Naive thymus-derived CD4-positive, alpha-beta T cell (primary cell): ENCODE results near the gene PLIN5. TPM values are rescaled to one million over a fixed set of nuclear protein-coding genes. Genes with fewer than 3 reads are reported as not detected.

Source experiments
- ATAC-seq: fragments of 150-1000 bp; cut with Tn5 transposase; 2 replicates; pipeline ENCODE4 v1.10.0; 2021; ENCODE audit warnings: mild to moderate bottlenecking, moderate library complexity
- CTCF ChIA-PET: fragments of 350-600 bp; sonication (Branson Sonifier 250); formaldehyde crosslinking; loops from one replicate; lab custom pipeline; 2021; ENCODE audit warnings: antibody characterized with exemption; lab: Charles Lee
- POLR2A ChIA-PET: fragments of 350-600 bp; sonication (Branson Sonifier 250); formaldehyde crosslinking; loops from one replicate; lab custom pipeline; 2021; ENCODE audit warnings: antibody characterized with exemption, inconsistent platforms; lab: Charles Lee
- DNase-seq, 9 donors: peaks; one replicate each; pipeline versions ENCODE4 v3.0.0 to v3.0.0-alpha.2; 2020 to 2022; ENCODE audit warnings: mixed read lengths in 1 of 9
- H3K27ac ChIP-seq: one replicate; pipeline ENCODE4 v1.7.0; 2013; ENCODE audit warnings: mild to moderate bottlenecking, low read depth, low read length, moderate library complexity
- H3K27me3 ChIP-seq, 2 donors: one replicate each; pipeline ENCODE4 v1.7.0; 2013; ENCODE audit warnings: low read length in 2 of 2, mild to moderate bottlenecking in 2 of 2, moderate library complexity in 2 of 2; ENCODE audit not compliant: control insufficient read depth in 2 of 2, insufficient read depth in 2 of 2
- H3K36me3 ChIP-seq, 3 experiments: 1 replicate in 2 of 3; 2 replicates in 1 of 3; pipeline ENCODE4 v1.7.0; 2013; ENCODE audit warnings: low read length in 3 of 3, mild to moderate bottlenecking in 3 of 3, moderate library complexity in 1 of 3; ENCODE audit not compliant: insufficient read depth in 3 of 3, control insufficient read depth in 2 of 3
- H3K4me1 ChIP-seq, 2 donors: one replicate each; pipeline ENCODE4 v1.7.0; 2013; ENCODE audit warnings: low read length in 2 of 2, mild to moderate bottlenecking in 2 of 2, moderate library complexity in 1 of 2; ENCODE audit not compliant: control insufficient read depth in 2 of 2, insufficient read depth in 2 of 2
- H3K4me3 ChIP-seq: 2 replicates; pipeline ENCODE4 v1.7.0; 2013; ENCODE audit warnings: mild to moderate bottlenecking, low read length
- H3K9me3 ChIP-seq, 3 experiments: 1 replicate in 2 of 3; 2 replicates in 1 of 3; pipeline ENCODE4 v1.7.0; 2013; ENCODE audit warnings: low read length in 3 of 3; ENCODE audit not compliant: control insufficient read depth in 2 of 3
- H3K27ac Mint-ChIP-seq, 9 donors: one replicate each; pipeline ENCODE4 v1.8.0; 2020 to 2022; ENCODE audit warnings: mixed read lengths in 9 of 9, mild to moderate bottlenecking in 8 of 9, moderate library complexity in 5 of 9, inconsistent platforms in 2 of 9
- H3K27me3 Mint-ChIP-seq, 5 donors: one replicate each; pipeline ENCODE4 v1.8.0; 2021 to 2022; ENCODE audit warnings: mixed read lengths in 5 of 5, mild to moderate bottlenecking in 1 of 5
- H3K36me3 Mint-ChIP-seq, 5 donors: one replicate each; pipeline ENCODE4 v1.8.0; 2020 to 2022; ENCODE audit warnings: mixed read lengths in 5 of 5, mild to moderate bottlenecking in 3 of 5, inconsistent platforms in 1 of 5
- H3K4me1 Mint-ChIP-seq, 7 donors: one replicate each; pipeline ENCODE4 v1.8.0; 2020 to 2022; ENCODE audit warnings: mixed read lengths in 7 of 7, mild to moderate bottlenecking in 3 of 7, inconsistent platforms in 1 of 7
- H3K4me3 Mint-ChIP-seq, 10 donors: one replicate each; pipeline ENCODE4 v1.8.0; 2020 to 2022; ENCODE audit warnings: mild to moderate bottlenecking in 10 of 10, mixed read lengths in 10 of 10, moderate library complexity in 6 of 10, inconsistent platforms in 2 of 10
- H3K9me3 Mint-ChIP-seq, 11 donors: one replicate each; pipeline ENCODE4 v1.8.0; 2020 to 2022; ENCODE audit warnings: mixed read lengths in 11 of 11, mild to moderate bottlenecking in 4 of 11, inconsistent platforms in 1 of 11, moderate library complexity in 1 of 11
- intact Hi-C, 2 donors: fragments of 100-400 bp; cut with micrococcal nuclease; formaldehyde crosslinking; loops; one replicate each; pipeline ENCODE4 v1.15.1; 2023
- polyA plus RNA-seq, 2 donors: library from polyadenylated mRNA; unstranded; fragments of 300-500 nt; fragmentation: Illumina TruSeq; gene quantifications; one replicate each; pipeline ENCODE4 v1.2.3, GENCODE V29; 2021
- total RNA-seq, 6 experiments: library from RNA in 5 of 6; stranded (reverse) in 5 of 6; gene quantifications; 1 replicate in 5 of 6; 2 replicates in 1 of 6; pipeline ENCODE4 v1.2.3 and lab custom pipeline; 2021 to 2026

PLIN5 gene
- total and polyA plus RNA-seq, 7 experiments from 2014 or later, result 0.24 to 1.9 (median 1.1) TPM; not detected in 1

GRCh38 chr19:4511300-4512054, 23.5 kb downstream of the PLIN5 start:
- H3K9me3 Mint-ChIP-seq, result no peaks in the 10 kb centered on the region
- H3K4me1 ChIP-seq, result no peaks in the 10 kb centered on the region
- intact Hi-C loops, result no loop called here
- no peaks in the 10 kb centered on the region for H3K36me3 ChIP-seq
- DNase-seq, result no peak
- no peaks in the 10 kb centered on the region for H3K9me3 ChIP-seq
- no peak for ATAC-seq
- H3K4me1 Mint-ChIP-seq, result peaks cover 0 to 4% (median 0%) of the 10 kb centered on the region in 7 donors
- H3K27me3 ChIP-seq, result no peaks in the 10 kb centered on the region
- no peak overlapping the region for H3K27ac Mint-ChIP-seq
- no peaks in the 10 kb centered on the region for H3K27me3 Mint-ChIP-seq
- no peak overlapping the region for H3K4me3 Mint-ChIP-seq
- CTCF ChIA-PET, result no interaction called here
- no peak overlapping the region for H3K27ac ChIP-seq
- POLR2A ChIA-PET, result no interaction called here
- H3K4me3 ChIP-seq, result no peak overlapping the region
- peaks cover 0 to 3% (median 0%) of the 10 kb centered on the region in 5 donors for H3K36me3 Mint-ChIP-seq

GRCh38 chr19:4510435-4511255, 24.4 kb downstream of the PLIN5 start:
- Histone ChIP-seq H3K27ac (no peak overlapping the region), H3K4me1 (no peaks in the 10 kb centered on the region), H3K27me3 (no peaks in the 10 kb centered on the region), H3K36me3 (peaks cover 0 to 5% (median 0%) of the 10 kb centered on the region in 3 experiments), H3K4me3 (no peak overlapping the region), H3K9me3 (no peaks in the 10 kb centered on the region)
- CTCF ChIA-PET, result no interaction called here
- Mint-ChIP-seq H3K27me3 (no peaks in the 10 kb centered on the region), H3K9me3 (no peaks in the 10 kb centered on the region), H3K36me3 (peaks cover 0 to 9% (median 5%) of the 10 kb centered on the region in 5 donors), H3K4me3 (no peak overlapping the region), H3K27ac (no peak overlapping the region), H3K4me1 (peaks cover 0 to 8% (median 0%) of the 10 kb centered on the region in 7 donors)
- peak; percentile 18 for ATAC-seq
- no peak for DNase-seq
- POLR2A ChIA-PET, result interaction anchor here (0.9 kb wide), 1 partner anchor 59 kb away, joined by 3 read pairs; no protein-coding TSS in a partner anchor
- intact Hi-C loops, result no loop called here

GRCh38 chr19:4508698-4509097, 26.3 kb downstream of the PLIN5 start:
- no peaks in the 10 kb centered on the region for H3K9me3 Mint-ChIP-seq
- CTCF ChIA-PET, result interaction anchor here (0.7 kb wide), 1 partner anchor 239 kb away, joined by 3 read pairs; no protein-coding TSS in a partner anchor
- no peak overlapping the region for H3K4me3 Mint-ChIP-seq
- H3K9me3 ChIP-seq, result no peaks in the 10 kb centered on the region
- intact Hi-C loops, result no loop called here
- no peak overlapping the region for H3K27ac ChIP-seq
- no peaks in the 10 kb centered on the region for H3K4me1 ChIP-seq
- H3K4me1 Mint-ChIP-seq, result peaks cover 0 to 8% (median 0%) of the 10 kb centered on the region in 7 donors
- H3K27me3 Mint-ChIP-seq, result no peaks in the 10 kb centered on the region
- DNase-seq, result no peak
- POLR2A ChIA-PET, result no interaction called here
- ATAC-seq, result no peak
- no peak overlapping the region for H3K4me3 ChIP-seq
- H3K27ac Mint-ChIP-seq, result no peak overlapping the region
- H3K36me3 Mint-ChIP-seq, result peaks cover 0 to 9% (median 7%) of the 10 kb centered on the region in 5 donors
- H3K27me3 ChIP-seq, result no peaks in the 10 kb centered on the region
- H3K36me3 ChIP-seq, result peaks cover 0 to 14% (median 0%) of the 10 kb centered on the region in 3 experiments

- DNase-seq, result no peak
- peaks cover 0 to 8% (median 0%) of the 10 kb centered on the region in 7 donors for H3K4me1 Mint-ChIP-seq
- ChIA-PET CTCF (no interaction called here), POLR2A (no interaction called here)
- no peak overlapping the region for H3K27ac Mint-ChIP-seq
- peaks cover 0 to 9% (median 7%) of the 10 kb centered on the region in 5 donors for H3K36me3 Mint-ChIP-seq
- H3K36me3 ChIP-seq, result peaks cover 0 to 23% (median 0%) of the 10 kb centered on the region in 3 experiments
- H3K27ac ChIP-seq, result no peak overlapping the region
- no peak for ATAC-seq
- no peak overlapping the region for H3K4me3 Mint-ChIP-seq
- no peak overlapping the region for H3K4me3 ChIP-seq
- H3K27me3 ChIP-seq, result no peaks in the 10 kb centered on the region
- no peaks in the 10 kb centered on the region for H3K27me3 Mint-ChIP-seq
- H3K9me3 ChIP-seq, result no peaks in the 10 kb centered on the region
- intact Hi-C loops, result no loop called here
- H3K9me3 Mint-ChIP-seq, result no peaks in the 10 kb centered on the region
- no peaks in the 10 kb centered on the region for H3K4me1 ChIP-seq
These were observed 27.2 kb downstream of the PLIN5 start for GRCh38 chr19:4507804-4508203.

- Mint-ChIP-seq H3K4me3 (no peak overlapping the region), H3K27me3 (no peaks in the 10 kb centered on the region), H3K4me1 (peaks cover 0 to 8% (median 0%) of the 10 kb centered on the region in 7 donors), H3K27ac (no peak overlapping the region), H3K9me3 (no peaks in the 10 kb centered on the region), H3K36me3 (peaks cover 0 to 9% (median 7%) of the 10 kb centered on the region in 5 donors)
- H3K36me3 ChIP-seq, result peaks cover 0 to 28% (median 0%) of the 10 kb centered on the region in 3 experiments
- H3K4me3 ChIP-seq, result no peak overlapping the region
- ATAC-seq, result no peak
- H3K4me1 ChIP-seq, result no peaks in the 10 kb centered on the region
- H3K27me3 ChIP-seq, result no peaks in the 10 kb centered on the region
- POLR2A ChIA-PET, result no interaction called here
- intact Hi-C loops, result no loop called here
- CTCF ChIA-PET, result no interaction called here
- DNase-seq, result no peak
- H3K27ac ChIP-seq, result no peak overlapping the region
- H3K9me3 ChIP-seq, result no peaks in the 10 kb centered on the region
These were observed 27.9 kb downstream of the PLIN5 start for GRCh38 chr19:4507150-4507452.

- ChIA-PET POLR2A (no interaction called here), CTCF (no interaction called here)
- no peak overlapping the region for H3K4me3 Mint-ChIP-seq
- ATAC-seq (no peak), DNase-seq (no peak)
- Histone ChIP-seq H3K36me3 (peaks cover 0 to 33% (median 0%) of the 10 kb centered on the region in 3 experiments), H3K27me3 (no peaks in the 10 kb centered on the region), H3K9me3 (no peaks in the 10 kb centered on the region), H3K27ac (no peak overlapping the region), H3K4me1 (no peaks in the 10 kb centered on the region), H3K4me3 (no peak overlapping the region)
- no peaks in the 10 kb centered on the region for H3K9me3 Mint-ChIP-seq
- intact Hi-C loops, result no loop called here
- H3K36me3 Mint-ChIP-seq, result peaks cover 0 to 9% (median 7%) of the 10 kb centered on the region in 5 donors
- H3K27ac Mint-ChIP-seq, result no peak overlapping the region
- H3K27me3 Mint-ChIP-seq, result no peaks in the 10 kb centered on the region
- peaks cover 0 to 8% (median 0%) of the 10 kb centered on the region in 7 donors for H3K4me1 Mint-ChIP-seq
These were observed 28.4 kb downstream of the PLIN5 start for GRCh38 chr19:4506449-4507149.
